ENCODE results near the gene SPOCD1.
A peak's percentile ranks its signal among the peaks of the same experiment; 100 is the strongest.

The SPOCD1 gene

GRCh38 chr1:31799895-31800673, 15.7 kb downstream of the SPOCD1 start:
- no peak for DNase-seq (ENCODE audit: low spot score)

GRCh38 chr1:31799196-31799894, 16.5 kb downstream of the SPOCD1 start:
- DNase-seq (ENCODE audit: low spot score), result no peak

GRCh38 chr1:31798433-31799195, 17.2 kb downstream of the SPOCD1 start:
- no peak for DNase-seq (ENCODE audit: low spot score)

GRCh38 chr1:31798086-31798432, 17.8 kb downstream of the SPOCD1 start:
- no peak for DNase-seq (ENCODE audit: low spot score)

- DNase-seq (ENCODE audit: low spot score), result no peak
Observed at GRCh38 chr1:31797216-31797615, 18.6 kb downstream of the SPOCD1 start.

- no peak for DNase-seq (ENCODE audit: low spot score)
Observed at GRCh38 chr1:31796707-31797106, 19.1 kb downstream of the SPOCD1 start.

- no peak for DNase-seq (ENCODE audit: low spot score)
Observed at GRCh38 chr1:31795801-31796621, 19.8 kb downstream of the SPOCD1 start.

- DNase-seq (ENCODE audit: low spot score), result no peak
Observed at GRCh38 chr1:31795096-31795675, 20.6 kb downstream of the SPOCD1 start.

- no peak for DNase-seq (ENCODE audit: low spot score)
Observed at GRCh38 chr1:31793586-31794285, 22.1 kb downstream of the SPOCD1 start.

GRCh38 chr1:31793086-31793485, 22.7 kb downstream of the SPOCD1 start:
- no peak for DNase-seq (ENCODE audit: low spot score)

- DNase-seq (ENCODE audit: low spot score), result no peak
Observed at GRCh38 chr1:31792541-31792940, 23.3 kb downstream of the SPOCD1 start.

GRCh38 chr1:31792116-31792515, 23.7 kb downstream of the SPOCD1 start:
- DNase-seq (ENCODE audit: low spot score), result no peak

GRCh38 chr1:31791131-31791858, 24.5 kb downstream of the SPOCD1 start:
- DNase-seq (ENCODE audit: low spot score), result no peak

- no peak for DNase-seq (ENCODE audit: low spot score)
Observed at GRCh38 chr1:31790641-31791091, 25.2 kb downstream of the SPOCD1 start.

- DNase-seq (ENCODE audit: low spot score), result no peak
Observed at GRCh38 chr1:31790140-31790539, 25.7 kb downstream of the SPOCD1 start.

GRCh38 chr1:31789259-31790065, 26.4 kb downstream of the SPOCD1 start:
- DNase-seq (ENCODE audit: low spot score), result peak; percentile 96

GRCh38 chr1:31788825-31789256, 27.0 kb downstream of the SPOCD1 start:
- DNase-seq (ENCODE audit: low spot score), result no peak

GRCh38 chr1:31788138-31788824, 27.5 kb downstream of the SPOCD1 start:
- DNase-seq (ENCODE audit: low spot score), result peak; percentile 93

GRCh38 chr1:31787786-31788137, 28.1 kb downstream of the SPOCD1 start:
- no peak for DNase-seq (ENCODE audit: low spot score)

Measured in germinal center (tissue), 1 donor.